Endothelial cell of umbilical vein (primary cell): ENCODE results near the gene DUSP22. TPM values are rescaled to one million over a fixed set of nuclear protein-coding genes. Genes with fewer than 3 reads are reported as not detected.

Experiments
- BruUV-seq: library from RNA; stranded (reverse); fragments of 400-500 nt; replicated peaks from 2 replicates; lab custom pipeline; 2021; lab: Mats Ljungman, UMichigan
- CTCF ChIA-PET: fragments of 300-600, 350-600 bp; sonication (Branson Sonifier 250); formaldehyde crosslinking; loops from one replicate; lab custom pipeline; 2021; ENCODE audit warnings: antibody characterized with exemption, inconsistent platforms; lab: Charles Lee
- POLR2A ChIA-PET: fragments of 300-600, 350-600 bp; sonication (Branson Sonifier 250); formaldehyde crosslinking; loops from one replicate; lab custom pipeline; 2021; ENCODE audit warnings: antibody characterized with exemption, inconsistent platforms; lab: Charles Lee
- DNase-seq: peaks from one replicate; pipeline ENCODE4 v3.0.0-alpha.2; 2011; ENCODE audit warnings: low read depth, low spot score
- FAIRE-seq: peaks from 2 replicates; lab custom pipeline; 2011; peaks lifted over from hg19 to GRCh38; lab: Jason Lieb, UNC
- H2AFZ ChIP-seq: 2 replicates; pipeline ENCODE4 v1.6.0; 2012; ENCODE audit warnings: low read depth, low read length, control low read depth, inconsistent platforms
- H3K27ac ChIP-seq: 2 replicates; pipeline ENCODE4 v1.5.1; 2011; ENCODE audit warnings: low read depth, mild to moderate bottlenecking, control low read depth, low read length, moderate library complexity; ENCODE audit not compliant: insufficient read depth
- H3K27me3 ChIP-seq, 2 experiments: 2 replicates each; pipeline versions ENCODE4 v1.6.0 to v1.6.1; 2011; ENCODE audit warnings: low read length in 2 of 2, mixed read lengths in 1 of 2; ENCODE audit not compliant: control insufficient read depth in 2 of 2, insufficient read depth in 2 of 2
- H3K36me3 ChIP-seq, 2 experiments: 2 replicates in 1 of 2; 3 replicates in 1 of 2; pipeline ENCODE4 v1.5.1; 2011; ENCODE audit warnings: low read length in 2 of 2, mild to moderate bottlenecking in 1 of 2, moderate library complexity in 1 of 2; ENCODE audit not compliant: control insufficient read depth in 2 of 2, insufficient read depth in 2 of 2; ENCODE audit errors: extremely low read depth in 1 of 2
- H3K4me1 ChIP-seq: 3 replicates; pipeline ENCODE4 v1.5.1; 2011; ENCODE audit warnings: mild to moderate bottlenecking, low read length; ENCODE audit not compliant: control insufficient read depth, insufficient read depth; ENCODE audit errors: extremely low read depth
- H3K4me2 ChIP-seq: 2 replicates; pipeline ENCODE4 v1.6.1; 2011; ENCODE audit warnings: low read length, control low read depth, mixed read lengths; ENCODE audit not compliant: insufficient read depth
- H3K4me3 ChIP-seq, 3 experiments: fragments of 200-600 bp in 1 of 3; sonication (generic), shearing (Covaris generic) in 1 of 3; replicated peaks in 1 of 3; 2 replicates each; pipeline ENCODE4 v1.5.1; 2011 to 2016; ENCODE audit warnings: control low read depth in 3 of 3, low read length in 3 of 3, mild to moderate bottlenecking in 2 of 3, inconsistent platforms in 1 of 3, low read depth in 1 of 3, moderate library complexity in 1 of 3; ENCODE audit not compliant: insufficient read depth in 1 of 3
- H3K79me2 ChIP-seq: 2 replicates; pipeline ENCODE4 v1.6.0; 2012; ENCODE audit warnings: low read length, inconsistent platforms; ENCODE audit not compliant: control insufficient read depth, insufficient read depth
- H3K9ac ChIP-seq: replicated peaks from 2 replicates; pipeline ENCODE3; 2011; ENCODE audit warnings: low read length, control low read depth; ENCODE audit not compliant: insufficient read depth; ENCODE audit errors: extremely low read depth
- H3K9me1 ChIP-seq: replicated peaks from 3 replicates; pipeline ENCODE4 v1.6.0; 2011; ENCODE audit warnings: mild to moderate bottlenecking, low read length; ENCODE audit not compliant: control insufficient read depth, insufficient read depth; ENCODE audit errors: extremely low read depth
- H3K9me3 ChIP-seq: replicated peaks from 2 replicates; pipeline ENCODE4 v1.5.1; 2012; ENCODE audit warnings: low read length, inconsistent platforms; ENCODE audit not compliant: control insufficient read depth, insufficient read depth
- H4K20me1 ChIP-seq: replicated peaks from 2 replicates; pipeline ENCODE3; 2011; ENCODE audit warnings: mild to moderate bottlenecking, low read length; ENCODE audit not compliant: control insufficient read depth, insufficient read depth; ENCODE audit errors: extremely low read depth
- CTCF ChIP-seq, 2 donors: IDR thresholded peaks; 1 replicate in 1 of 2; 2 replicates in 1 of 2; pipeline ENCODE4 v1.5.1; 2011; ENCODE audit warnings: low read length in 2 of 2, mild to moderate bottlenecking in 2 of 2, moderate library complexity in 2 of 2, control low read depth in 1 of 2, inconsistent platforms in 1 of 2, low read depth in 1 of 2; ENCODE audit not compliant: insufficient read depth in 1 of 2; ENCODE audit errors: extremely low read depth in 1 of 2
- MAX ChIP-seq: IDR thresholded peaks from 2 replicates; pipeline ENCODE4 v1.6.1; 2011; ENCODE audit not compliant: insufficient read depth, insufficient read length
- MYC ChIP-seq: IDR thresholded peaks from one replicate; pipeline ENCODE4 v1.6.1; 2011; ENCODE audit warnings: mild to moderate bottlenecking, low read depth, low read length
- dilution Hi-C: fragments of 300-500 bp; cut with MboI; formaldehyde crosslinking; loops from one replicate; pipeline ENCODE4 v1.15.0; 2019; ENCODE audit warnings: low sequenced_read_pairs; ENCODE audit not compliant: extremely low pct_ligation_motif_present
- intact Hi-C: fragments of 100-400 bp; cut with micrococcal nuclease; formaldehyde crosslinking; loops from one replicate; pipeline ENCODE4 v1.10.0; 2022
- polyA plus RNA-seq, 4 experiments: library from polyadenylated mRNA; depleted of rRNA in 3 of 4; stranded (reverse) in 3 of 4; unstranded in 1 of 4; fragments of >200 nt; gene quantifications; 2 replicates each; pipeline versions ENCODE4 v1.2.1 to v1.2.3, GENCODE V29; 2011 to 2012; ENCODE audit warnings: missing spikeins in 1 of 4
- total RNA-seq: library from RNA; stranded (reverse); gene quantifications from 2 replicates; pipeline ENCODE4 v1.2.3, GENCODE V29; 2021

Gene DUSP22
- total and polyA plus RNA-seq, 2 donors (not counting 3 experiments of a cell fraction or from before 2014, with no cell fraction given) = 23.2 to 33.9 TPM

GRCh38 chr6:318243-318890 is 26.1 kb downstream of the DUSP22 start:
- FAIRE-seq (no peak), DNase-seq (no peak)
- dilution Hi-C loops (no loop called here), intact Hi-C loops (no loop called here)
- no peak overlapping the region for H3K27ac ChIP-seq
- no peaks in the 10 kb centered on the region for H3K27me3 ChIP-seq
- H3K4me3 ChIP-seq = no peak overlapping the region
- CTCF ChIA-PET = interaction anchor here (1.1 kb wide), 1 partner anchor 12 kb away, joined by 3 read pairs; no protein-coding TSS in a partner anchor
- H3K9ac ChIP-seq = no peak overlapping the region
- POLR2A ChIA-PET = no interaction called here
- no peaks in the 10 kb centered on the region for H3K9me1 ChIP-seq
- peaks cover under 1% of the 10 kb centered on the region for H4K20me1 ChIP-seq
- no peaks in the 10 kb centered on the region for H3K9me3 ChIP-seq
- H3K4me2 ChIP-seq = no peak overlapping the region
- no peaks in the 10 kb centered on the region for H3K36me3 ChIP-seq
- TF ChIP-seq CTCF (IDR thresholded peaks at IDR 0.05; ENCODE audit: extremely low read depth in 1 of 2, insufficient read depth in 1 of 2, low read depth in 1 of 2, low read length in 2 of 2) = no peak
- TF ChIP-seq MYC = no peak
- TF ChIP-seq MAX = no peak
- H3K79me2 ChIP-seq = no peaks in the 10 kb centered on the region
- H2AFZ ChIP-seq = no peak overlapping the region
- no TSS peak for BruUV-seq
- H3K4me1 ChIP-seq = no peaks in the 10 kb centered on the region
